Transverse colon (tissue), 4 donors: ENCODE measurements around the gene FAM117B. TPM values are rescaled to one million over a fixed set of nuclear protein-coding genes. Genes with fewer than 3 reads are reported as not detected.
"Not testable (repeated sequence)": the region's sequence is repeated elsewhere in the genome, so short reads cannot be mapped to it uniquely, and the experiment has no call there.

Experiments used
- DNase-seq: peaks from one replicate; pipeline ENCODE4 v3.0.0-alpha.2; 2019
- H3K27ac ChIP-seq, 4 donors: fragments of 200-600 bp; sonication (generic); 2 replicates each; pipeline ENCODE4 v1.5.1; 2016 to 2018; ENCODE audit warnings: inconsistent platforms in 4 of 4
- H3K27me3 ChIP-seq: fragments of 200-600 bp; sonication (generic); 2 replicates; pipeline ENCODE4 v1.5.1; 2017; ENCODE audit warnings: inconsistent platforms
- H3K36me3 ChIP-seq, 4 donors: fragments of 200-600 bp; sonication (generic); 2 replicates each; pipeline ENCODE4 v1.5.1; 2017 to 2019; ENCODE audit warnings: inconsistent platforms in 4 of 4
- H3K4me1 ChIP-seq, 4 donors: fragments of 200-600 bp; sonication (generic); 2 replicates each; pipeline ENCODE4 v1.5.1; 2017 to 2020; ENCODE audit warnings: inconsistent platforms in 4 of 4
- H3K4me3 ChIP-seq, 4 donors: fragments of 200-600 bp; sonication (generic); 1 replicate in 1 of 4; 2 replicates in 3 of 4; pipeline versions ENCODE4 v1.5.1 to v1.6.1; 2017 to 2019; ENCODE audit warnings: inconsistent platforms in 4 of 4
- H3K9me3 ChIP-seq, 2 donors: fragments of 200-600 bp; sonication (generic); 2 replicates each; pipeline ENCODE4 v1.5.1; 2017 to 2019; ENCODE audit warnings: inconsistent platforms in 2 of 2
- EP300 ChIP-seq: sonication (generic); formaldehyde crosslinking; IDR thresholded peaks from one replicate; pipeline ENCODE4 v1.6.1; 2017; ENCODE audit warnings: antibody characterized with exemption, low read depth
- POLR2A ChIP-seq: fragments of 450-650 bp; IDR thresholded peaks from one replicate; pipeline ENCODE4 v1.6.1; 2016; ENCODE audit warnings: antibody characterized with exemption, mild to moderate bottlenecking, moderate library complexity
- POLR2AphosphoS5 ChIP-seq, 3 donors: sonication (generic); formaldehyde crosslinking; IDR thresholded peaks; one replicate each; pipeline ENCODE4 v1.6.1; 2016; ENCODE audit warnings: antibody characterized with exemption in 3 of 3
- WGBS, 2 donors: methylation state at CpG; one replicate each; pipeline ENCODE4 v1.1.5; 2018; ENCODE audit warnings: low coverage in 1 of 2; 5-methylcytosine and 5-hydroxymethylcytosine counted together
- in situ Hi-C, 4 donors: fragments of 200-750 bp; cut with MboI; loops; one replicate each; pipeline versions ENCODE4 v1.15.0 to v1.15.1; 2017; ENCODE audit warnings: low sequenced_read_pairs in 3 of 4, low pct_ligation_motif_present in 1 of 4, low pct_unique_long_range_greater_than_20kb in 1 of 4
- intact Hi-C: fragments of 100-400 bp; cut with DNase I; formaldehyde crosslinking; loops from one replicate; pipeline ENCODE4 v1.15.1; 2023; ENCODE audit warnings: low total_unique reads
- total RNA-seq, 4 donors: library from RNA; depleted of rRNA; stranded (reverse); fragments of >200 nt; gene quantifications; one replicate each; pipeline ENCODE4 v1.1.0, GENCODE V29; 2016
- TF ChIP-seq, protein P1 (sequence below), 5 experiments: fragments of 200-600 bp in 3 of 5; fragments of 450-650 bp in 2 of 5; sonication (generic) in 3 of 5; IDR thresholded peaks; 1 replicate in 2 of 5; 2 replicates in 3 of 5; pipeline ENCODE4 v1.5.1; 2016 to 2017; ENCODE audit warnings: antibody characterized with exemption in 5 of 5, inconsistent platforms in 3 of 5, mild to moderate bottlenecking in 2 of 5, moderate library complexity in 1 of 5

Gene FAM117B
- total RNA-seq, 4 donors from 2014 or later = 11.1 to 21.3 (median 18.1) TPM

DNA sequence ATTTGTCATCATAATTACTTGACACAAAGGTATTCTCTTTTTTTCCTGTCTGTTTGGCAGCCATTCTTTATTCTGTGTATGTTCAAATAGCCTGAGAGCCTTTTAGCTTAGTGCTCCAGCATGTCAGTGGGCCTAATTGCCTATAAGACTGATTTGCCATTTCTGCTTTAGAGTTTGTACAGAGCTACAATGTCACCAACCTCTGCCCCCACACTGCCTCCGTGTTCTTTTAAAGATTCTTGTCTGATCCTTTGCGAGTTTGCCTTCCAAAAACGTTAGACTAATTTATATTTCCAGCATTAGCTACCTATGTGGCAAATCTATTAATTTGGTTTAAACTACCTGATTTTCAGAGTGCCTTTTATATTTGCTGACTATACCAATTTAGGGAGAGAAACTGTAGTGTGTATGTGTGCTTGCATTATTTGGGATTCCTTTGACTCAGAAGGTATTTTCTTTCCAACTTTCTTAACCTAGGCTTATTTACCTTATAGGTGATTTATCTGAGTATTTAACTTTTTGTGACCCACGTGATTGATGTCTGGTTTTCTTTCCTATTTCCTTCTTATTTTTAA is 70.8 kb downstream of the FAM117B start:
- H3K27ac ChIP-seq = no peak overlapping the region
- in situ Hi-C loops (no loop called here), intact Hi-C loops (no loop called here)

DNA sequence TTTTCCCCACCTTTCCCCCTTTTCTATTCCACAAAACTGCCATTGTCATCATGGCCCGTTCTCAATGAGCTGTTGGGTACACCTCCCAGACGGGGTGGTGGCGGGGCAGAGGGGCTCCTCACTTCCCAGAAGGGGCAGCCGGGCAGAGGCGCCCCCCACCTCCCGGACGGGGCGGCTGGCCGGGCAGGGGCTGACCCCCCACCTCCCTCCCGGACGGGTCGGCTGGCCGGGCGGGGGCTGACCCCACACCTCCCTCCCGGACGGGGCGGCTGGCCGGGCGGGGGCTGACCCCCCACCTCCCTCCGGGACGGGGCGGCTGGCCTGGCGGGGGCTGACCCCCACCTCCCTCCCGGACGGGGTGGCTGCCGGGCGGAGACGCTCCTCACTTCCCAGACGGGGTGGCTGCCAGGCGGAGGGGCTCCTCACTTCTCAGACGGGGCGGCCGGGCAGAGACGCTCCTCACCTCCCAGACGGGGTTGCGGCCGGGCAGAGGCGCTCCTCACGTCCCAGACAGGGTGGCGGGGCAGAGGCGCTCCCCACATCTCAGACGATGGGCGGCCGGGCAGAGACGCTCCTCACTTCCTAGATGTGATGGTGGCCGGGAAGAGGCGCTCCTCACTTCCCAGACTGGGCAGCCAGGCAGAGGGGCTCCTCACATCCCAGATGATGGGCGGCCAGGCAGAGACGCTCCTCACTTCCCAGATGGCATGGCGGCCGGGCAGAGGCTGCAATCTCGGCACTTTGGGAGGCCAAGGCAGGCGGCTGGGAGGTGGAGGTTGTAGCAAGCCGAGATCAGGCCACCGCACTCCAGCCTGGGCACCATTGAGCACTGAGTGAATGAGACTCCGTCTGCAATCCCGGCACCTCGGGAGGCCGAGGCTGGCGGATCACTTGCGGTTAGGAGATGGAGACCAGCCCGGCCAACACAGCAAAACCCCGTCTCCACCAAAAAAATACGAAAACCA is 80.5 kb downstream of the FAM117B start:
- peaks cover 22 to 27% of the 10 kb centered on the region in 2 donors for H3K9me3 ChIP-seq
- WGBS, 2 donors = 99% methylated on average over 29 of the region's 64 CpGs; no CpG with 5 or more reads in 1 of the 2 donors
- H3K4me1 ChIP-seq, in situ Hi-C loops, H3K27ac ChIP-seq, intact Hi-C loops, H3K36me3 ChIP-seq, H3K4me3 ChIP-seq, DNase-seq, H3K27me3 ChIP-seq: not testable (repeated sequence)

More for the DNA sequence above, 70.8 kb downstream of the FAM117B start:
- Histone ChIP-seq H3K4me1 (no peaks in the 10 kb centered on the region), H3K27me3 (no peaks in the 10 kb centered on the region), H3K4me3 (no peak overlapping the region), H3K36me3 (no peaks in the 10 kb centered on the region), H3K9me3 (no peaks in the 10 kb centered on the region)
- 61 to 66% methylated on average over 4 of the region's 4 CpGs for WGBS, 2 donors
- TF ChIP-seq, protein P1, sequence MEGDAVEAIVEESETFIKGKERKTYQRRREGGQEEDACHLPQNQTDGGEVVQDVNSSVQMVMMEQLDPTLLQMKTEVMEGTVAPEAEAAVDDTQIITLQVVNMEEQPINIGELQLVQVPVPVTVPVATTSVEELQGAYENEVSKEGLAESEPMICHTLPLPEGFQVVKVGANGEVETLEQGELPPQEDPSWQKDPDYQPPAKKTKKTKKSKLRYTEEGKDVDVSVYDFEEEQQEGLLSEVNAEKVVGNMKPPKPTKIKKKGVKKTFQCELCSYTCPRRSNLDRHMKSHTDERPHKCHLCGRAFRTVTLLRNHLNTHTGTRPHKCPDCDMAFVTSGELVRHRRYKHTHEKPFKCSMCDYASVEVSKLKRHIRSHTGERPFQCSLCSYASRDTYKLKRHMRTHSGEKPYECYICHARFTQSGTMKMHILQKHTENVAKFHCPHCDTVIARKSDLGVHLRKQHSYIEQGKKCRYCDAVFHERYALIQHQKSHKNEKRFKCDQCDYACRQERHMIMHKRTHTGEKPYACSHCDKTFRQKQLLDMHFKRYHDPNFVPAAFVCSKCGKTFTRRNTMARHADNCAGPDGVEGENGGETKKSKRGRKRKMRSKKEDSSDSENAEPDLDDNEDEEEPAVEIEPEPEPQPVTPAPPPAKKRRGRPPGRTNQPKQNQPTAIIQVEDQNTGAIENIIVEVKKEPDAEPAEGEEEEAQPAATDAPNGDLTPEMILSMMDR (IDR thresholded peaks at IDR 0.05) = no peak
- TF ChIP-seq POLR2A (no peak), POLR2AphosphoS5 (IDR thresholded peaks at IDR 0.05) (no peak), EP300 (no peak)
- DNase-seq = no peak

DNA sequence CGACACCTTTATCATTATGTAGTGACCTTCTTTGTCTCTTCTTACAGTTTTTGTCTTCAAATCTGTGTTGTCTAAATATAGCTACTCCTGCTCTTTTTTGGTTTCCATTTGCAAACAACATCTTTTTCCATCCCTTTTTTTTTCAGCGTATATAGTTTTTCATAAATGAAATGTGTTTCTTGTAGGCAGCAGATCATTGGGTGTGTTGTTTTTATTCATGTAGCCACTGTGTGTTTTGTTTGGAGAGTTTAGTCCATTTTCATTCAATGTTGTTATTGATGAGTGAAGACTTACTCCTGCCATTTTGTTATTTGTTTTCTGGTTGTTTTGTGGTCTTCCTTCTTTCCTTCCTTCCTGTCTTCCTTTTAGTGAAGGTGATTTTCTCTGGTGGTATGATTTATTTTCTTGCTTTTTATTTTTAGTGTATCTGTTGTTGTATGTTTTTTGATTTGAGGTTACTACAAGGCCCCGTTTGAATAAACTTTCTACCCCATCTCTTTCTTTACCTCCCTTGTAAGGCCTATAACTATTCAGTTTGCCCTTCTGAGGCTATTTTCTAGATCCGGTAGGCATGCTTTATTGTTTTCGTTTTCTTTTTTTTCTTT is 81.4 kb downstream of the FAM117B start:
- in situ Hi-C loops (no loop called here), intact Hi-C loops (no loop called here)
- H3K4me3 ChIP-seq = no peak overlapping the region
- no peaks in the 10 kb centered on the region for H3K4me1 ChIP-seq
- TF ChIP-seq POLR2A = no peak
- TF ChIP-seq POLR2AphosphoS5 (IDR thresholded peaks at IDR 0.05) = no peak
- TF ChIP-seq EP300 = no peak
- H3K36me3 ChIP-seq = no peaks in the 10 kb centered on the region
- 98 to 100% methylated on average over 4 to 5 of the region's 5 CpGs for WGBS, 2 donors
- no peaks in the 10 kb centered on the region for H3K27me3 ChIP-seq
- H3K27ac ChIP-seq = no peak overlapping the region
- peaks cover 22 to 27% of the 10 kb centered on the region in 2 donors for H3K9me3 ChIP-seq
- DNase-seq = no peak

DNA sequence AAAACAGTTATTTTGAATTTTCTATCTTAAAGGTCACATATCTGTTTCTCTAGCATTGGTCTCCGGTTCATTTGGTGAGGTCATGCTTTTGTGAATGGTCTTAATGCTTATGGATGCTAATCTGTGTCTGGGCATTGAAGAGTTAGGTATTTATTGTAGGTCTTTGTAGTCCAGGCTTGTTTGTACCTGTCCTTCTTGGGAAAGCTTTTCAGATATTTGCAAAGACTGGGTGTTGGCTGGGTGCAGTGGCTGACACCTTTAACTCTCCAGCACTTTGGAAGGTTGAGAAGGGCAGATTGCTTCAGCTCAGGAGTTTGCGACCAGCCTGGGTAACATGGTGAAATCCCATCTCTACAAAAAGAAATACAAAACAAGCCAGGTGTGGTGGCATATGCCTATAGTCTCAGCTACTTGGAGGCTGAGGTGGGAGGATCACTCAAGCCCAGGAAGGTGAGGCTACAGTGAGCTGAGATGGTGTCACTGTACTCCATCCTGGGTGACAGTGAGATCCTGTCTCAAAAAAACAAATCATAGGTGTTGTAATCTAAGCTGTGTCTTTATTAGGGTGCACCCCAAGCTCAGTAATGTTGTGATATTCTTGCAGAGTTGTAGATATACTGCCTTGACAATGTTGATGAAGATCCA is 82.3 kb downstream of the FAM117B start:
- 97 to 100% methylated on average over 1 to 2 of the region's 2 CpGs for WGBS, 2 donors
- Histone ChIP-seq H3K9me3 (peaks cover 17 to 24% of the 10 kb centered on the region in 2 donors), H3K27ac (no peak overlapping the region), H3K4me1 (no peaks in the 10 kb centered on the region), H3K4me3 (no peak overlapping the region), H3K36me3 (no peaks in the 10 kb centered on the region), H3K27me3 (no peaks in the 10 kb centered on the region)
- intact Hi-C loops = no loop called here
- in situ Hi-C loops = no loop called here
- TF ChIP-seq POLR2A (no peak), EP300 (no peak), POLR2AphosphoS5 (IDR thresholded peaks at IDR 0.05) (no peak)
- TF ChIP-seq, protein P1 (IDR thresholded peaks at IDR 0.05) = no peak
- DNase-seq = no peak
